A673 (cell line): ENCODE results near the gene GPSM1.
"Not testable (repeated sequence)": the region's sequence is repeated elsewhere in the genome, so short reads cannot be mapped to it uniquely, and the experiment has no call there.

Experiments
- EZH2 ChIP-seq: fragments of 200-600 bp; sonication (generic); IDR thresholded peaks from 2 replicates; pipeline ENCODE4 v1.6.1; 2017; ENCODE audit warnings: borderline replicate concordance, low read depth, mild to moderate bottlenecking, mixed read lengths, antibody characterized with exemption, low read length; ENCODE audit not compliant: poor library complexity, severe bottlenecking
- TF ChIP-seq, protein P1 (sequence below): fragments of 300-800, 200-600 bp; sonication (generic); conservative IDR thresholded peaks from 2 replicates; pipeline ENCODE4 v1.5.1; 2017; ENCODE audit warnings: low read depth, mild to moderate bottlenecking, antibody characterized with exemption, low read length, moderate library complexity, mixed read lengths

DNA sequence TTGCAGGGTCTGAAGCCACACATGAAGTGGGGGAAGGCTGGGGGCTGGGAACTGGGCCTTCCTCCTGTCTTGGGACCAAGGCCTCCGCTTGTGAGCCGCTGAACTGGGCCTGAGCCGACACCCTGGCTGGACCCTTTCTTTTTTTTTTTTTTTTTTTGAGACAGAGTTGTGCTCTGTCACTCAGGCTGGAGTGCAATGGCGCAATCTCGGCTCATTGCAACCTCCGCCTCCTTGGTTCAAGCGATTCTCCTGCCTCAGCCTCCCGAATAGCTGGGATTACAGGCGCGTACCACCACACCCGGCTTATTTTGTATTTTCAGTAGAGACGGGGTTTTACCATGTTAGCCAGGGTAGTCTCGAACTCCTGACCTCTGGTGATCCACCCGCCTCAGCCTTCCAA is 8.1 kb upstream of the GPSM1 start:
- TF ChIP-seq, protein P1, sequence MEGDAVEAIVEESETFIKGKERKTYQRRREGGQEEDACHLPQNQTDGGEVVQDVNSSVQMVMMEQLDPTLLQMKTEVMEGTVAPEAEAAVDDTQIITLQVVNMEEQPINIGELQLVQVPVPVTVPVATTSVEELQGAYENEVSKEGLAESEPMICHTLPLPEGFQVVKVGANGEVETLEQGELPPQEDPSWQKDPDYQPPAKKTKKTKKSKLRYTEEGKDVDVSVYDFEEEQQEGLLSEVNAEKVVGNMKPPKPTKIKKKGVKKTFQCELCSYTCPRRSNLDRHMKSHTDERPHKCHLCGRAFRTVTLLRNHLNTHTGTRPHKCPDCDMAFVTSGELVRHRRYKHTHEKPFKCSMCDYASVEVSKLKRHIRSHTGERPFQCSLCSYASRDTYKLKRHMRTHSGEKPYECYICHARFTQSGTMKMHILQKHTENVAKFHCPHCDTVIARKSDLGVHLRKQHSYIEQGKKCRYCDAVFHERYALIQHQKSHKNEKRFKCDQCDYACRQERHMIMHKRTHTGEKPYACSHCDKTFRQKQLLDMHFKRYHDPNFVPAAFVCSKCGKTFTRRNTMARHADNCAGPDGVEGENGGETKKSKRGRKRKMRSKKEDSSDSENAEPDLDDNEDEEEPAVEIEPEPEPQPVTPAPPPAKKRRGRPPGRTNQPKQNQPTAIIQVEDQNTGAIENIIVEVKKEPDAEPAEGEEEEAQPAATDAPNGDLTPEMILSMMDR: not testable (repeated sequence)
- not testable (repeated sequence) for TF ChIP-seq EZH2
